22Rv1 (cell line): ENCODE results near the gene VSIG2.

Source experiments
- CTCF ChIP-seq: fragments of 450-650 bp; IDR thresholded peaks from 2 replicates; pipeline ENCODE4 v1.5.1; 2017; ENCODE audit warnings: mild to moderate bottlenecking
- ZFX ChIP-seq: fragments of 450-650 bp; IDR thresholded peaks from 2 replicates; pipeline ENCODE4 v1.6.1; 2017; ENCODE audit warnings: antibody characterized with exemption, borderline replicate concordance

GRCh38 chr11:124749912-124750311, 2.1 kb downstream of the VSIG2 start:
- TF ChIP-seq CTCF = no peak
- no peak for TF ChIP-seq ZFX
